Activated CD4-positive, alpha-beta T cell treated with anti-CD3 and anti-CD28 coated beads for 36 hours (primary cell): ENCODE results near the gene CRYBG2. TPM values are rescaled to one million over a fixed set of nuclear protein-coding genes. Genes with fewer than 3 reads are reported as not detected.

Source experiments
- ATAC-seq: fragments of 200-7000 bp; cut with Tn5 transposase; one replicate; pipeline ENCODE4 v1.10.0; 2021; ENCODE audit warnings: mild to moderate bottlenecking, moderate library complexity
- CTCF ChIA-PET: fragments of 350-600 bp; sonication (Branson Sonifier 250); formaldehyde crosslinking; loops from one replicate; lab custom pipeline; 2021; ENCODE audit warnings: antibody characterized with exemption; lab: Charles Lee
- POLR2A ChIA-PET: fragments of 350-600 bp; sonication (Branson Sonifier 250); formaldehyde crosslinking; loops from one replicate; lab custom pipeline; 2021; ENCODE audit warnings: antibody characterized with exemption, inconsistent platforms; lab: Charles Lee
- DNase-seq: peaks from one replicate; pipeline ENCODE4 v3.0.0-alpha.2; 2020
- H3K27ac Mint-ChIP-seq: one replicate; pipeline ENCODE4 v1.8.0; 2021; ENCODE audit warnings: mixed read lengths
- H3K27me3 Mint-ChIP-seq: one replicate; pipeline ENCODE4 v1.8.0; 2021; ENCODE audit warnings: mixed read lengths
- H3K36me3 Mint-ChIP-seq: one replicate; pipeline ENCODE4 v1.8.0; 2021; ENCODE audit warnings: low read depth, mixed read lengths
- H3K4me1 Mint-ChIP-seq: one replicate; pipeline ENCODE4 v1.8.0; 2021; ENCODE audit warnings: mixed read lengths
- H3K4me3 Mint-ChIP-seq: one replicate; pipeline ENCODE4 v1.8.0; 2021; ENCODE audit warnings: mild to moderate bottlenecking, moderate library complexity, mixed read lengths
- H3K9me3 Mint-ChIP-seq: one replicate; pipeline ENCODE4 v1.8.0; 2021; ENCODE audit warnings: low read depth, mixed read lengths
- intact Hi-C, 2 experiments: fragments of 100-400 bp; cut with DNase I in 1 of 2; cut with micrococcal nuclease in 1 of 2; formaldehyde crosslinking; loops; one replicate each; pipeline versions ENCODE4 v1.14.2 to v1.15.1; 2022 to 2024; cut with DNase I, micrococcal nuclease
- total RNA-seq, 2 experiments: library from RNA; stranded (reverse); gene quantifications; one replicate each; pipeline ENCODE4 v1.2.3, GENCODE V29; 2021

The CRYBG2 gene
- total RNA-seq, 2 experiments from 2014 or later: 1.5 to 1.6 TPM

GRCh38 chr1:26281091-26281958, 72.6 kb downstream of the CRYBG2 start:
- peak overlapping the region; percentile 78 for H3K4me3 Mint-ChIP-seq
- peaks cover 84% of the 10 kb centered on the region for H3K4me1 Mint-ChIP-seq
- no peak for ATAC-seq
- POLR2A ChIA-PET: interaction anchor here (0.5 kb wide), 1 partner anchor 1356 kb away, joined by 3 read pairs; no protein-coding TSS in a partner anchor
- H3K36me3 Mint-ChIP-seq: peaks cover 72% of the 10 kb centered on the region
- peak overlapping the region; percentile 48 for H3K27ac Mint-ChIP-seq
- peak; percentile 38 for DNase-seq
- CTCF ChIA-PET: interaction anchor here (0.5 to 17.6 kb wide), 4 partner anchors 9 to 109 kb away, joined by 3 to 399 read pairs (median 4); partner anchors contain the start of gene CD52
- no peaks in the 10 kb centered on the region for H3K9me3 Mint-ChIP-seq
- intact Hi-C loops: no loop called here
- no peaks in the 10 kb centered on the region for H3K27me3 Mint-ChIP-seq

GRCh38 chr1:26280333-26281042, 73.4 kb downstream of the CRYBG2 start:
- Mint-ChIP-seq H3K27me3 (no peaks in the 10 kb centered on the region), H3K36me3 (peaks cover 75% of the 10 kb centered on the region), H3K4me1 (peaks cover 84% of the 10 kb centered on the region), H3K9me3 (no peaks in the 10 kb centered on the region), H3K4me3 (peak overlapping the region; percentile 78), H3K27ac (peak overlapping the region; percentile 79)
- ChIA-PET CTCF (interaction anchor here (0.5 to 17.6 kb wide), 6 partner anchors 8 to 108 kb away, joined by 3 to 399 read pairs (median 6); partner anchors contain the start of gene CD52), POLR2A (interaction anchor here (0.5 to 0.7 kb wide), 2 partner anchors 143 to 1355 kb away, joined by 3 read pairs; no protein-coding TSS in a partner anchor)
- intact Hi-C loops: loop anchor here in 1 of 2 experiments (1.0 kb wide), 3 partner anchors 39 to 169 kb away; partner anchors contain the start of genes CEP85 and PDIK1L
- peak; percentile 47 for DNase-seq
- no peak for ATAC-seq

GRCh38 chr1:26279456-26280332, 74.2 kb downstream of the CRYBG2 start, which contains the start of gene SH3BGRL3:
TSS of gene SH3BGRL3 (plus strand) at chr1:26280086. CDS start at chr1:26280156, 70 bp downstream.
- peak; percentile 56 for ATAC-seq
- intact Hi-C loops: loop anchor here (1.0 to 5.0 kb wide), 8 partner anchors 27 to 303 kb away; partner anchors contain the start of genes CEP85 (in 1 of the 2), HMGN2 (in 1 of the 2), PDIK1L (in 1 of the 2) and UBXN11 (in 1 of the 2)
- CTCF ChIA-PET: interaction anchor here (0.6 to 17.6 kb wide), 7 partner anchors 9 to 1068 kb away, joined by 3 to 399 read pairs (median 9); partner anchors contain the start of gene CD52

GRCh38 chr1:26278724-26279455, 75.0 kb downstream of the CRYBG2 start:
- H3K4me1 Mint-ChIP-seq: peaks cover 82% of the 10 kb centered on the region
- no peaks in the 10 kb centered on the region for H3K27me3 Mint-ChIP-seq
- intact Hi-C loops: loop anchor here (1.0 to 5.0 kb wide), 5 partner anchors 27 to 303 kb away; partner anchors contain the start of genes HMGN2 (in 1 of the 2) and UBXN11 (in 1 of the 2)
- DNase-seq (peak; percentile 63), ATAC-seq (peak; percentile 7)
- ChIA-PET CTCF (interaction anchor here (0.6 to 17.6 kb wide), 8 partner anchors 10 to 1067 kb away, joined by 3 to 399 read pairs (median 6); partner anchors contain the start of gene CD52), POLR2A (interaction anchor here (0.8 to 1.0 kb wide), 3 partner anchors 10 to 40 kb away, joined by 3 read pairs; no protein-coding TSS in a partner anchor)
- peak overlapping the region; percentile 78 for H3K4me3 Mint-ChIP-seq
- no peaks in the 10 kb centered on the region for H3K9me3 Mint-ChIP-seq
- H3K36me3 Mint-ChIP-seq: peaks cover 70% of the 10 kb centered on the region
- peak overlapping the region; percentile 94 for H3K27ac Mint-ChIP-seq

More at GRCh38 chr1:26279456-26280332, 74.2 kb downstream of the CRYBG2 start, which contains the start of gene SH3BGRL3:
- Mint-ChIP-seq H3K27ac (peak within 1 kb of the TSS; percentile 94), H3K9me3 (no peaks in the 10 kb centered on the region), H3K4me3 (peak within 1 kb of the TSS; percentile 78), H3K36me3 (peaks cover 70% of the 10 kb centered on the region), H3K4me1 (peaks cover 82% of the 10 kb centered on the region), H3K27me3 (no peaks in the 10 kb centered on the region)
- DNase-seq: peak; percentile 92
- POLR2A ChIA-PET: interaction anchor here (0.8 to 1.0 kb wide), 3 partner anchors 9 to 39 kb away, joined by 3 read pairs; no protein-coding TSS in a partner anchor

GRCh38 chr1:26278303-26278702, 75.6 kb downstream of the CRYBG2 start:
- intact Hi-C loops: loop anchor here (2.0 to 5.0 kb wide), 4 partner anchors 84 to 304 kb away; partner anchors contain the start of gene HMGN2 (in 1 of the 2)
- peak overlapping the region; percentile 94 for H3K27ac Mint-ChIP-seq
- no peaks in the 10 kb centered on the region for H3K27me3 Mint-ChIP-seq
- H3K9me3 Mint-ChIP-seq: no peaks in the 10 kb centered on the region
- ChIA-PET CTCF (interaction anchor here (1.0 to 17.6 kb wide), 5 partner anchors 10 to 139 kb away, joined by 3 to 399 read pairs (median 4); partner anchors contain the start of gene CD52), POLR2A (no interaction called here)
- ATAC-seq (no peak), DNase-seq (peak; percentile 27)
- H3K4me3 Mint-ChIP-seq: peak overlapping the region; percentile 39
- H3K4me1 Mint-ChIP-seq: peaks cover 76% of the 10 kb centered on the region
- peaks cover 66% of the 10 kb centered on the region for H3K36me3 Mint-ChIP-seq

GRCh38 chr1:26277719-26278118, 76.2 kb downstream of the CRYBG2 start:
- ChIA-PET POLR2A (no interaction called here), CTCF (interaction anchor here (0.6 to 17.6 kb wide), 6 partner anchors 11 to 139 kb away, joined by 3 to 399 read pairs (median 4); partner anchors contain the start of gene CD52)
- H3K4me3 Mint-ChIP-seq: no peak overlapping the region
- no peaks in the 10 kb centered on the region for H3K9me3 Mint-ChIP-seq
- peaks cover 70% of the 10 kb centered on the region for H3K4me1 Mint-ChIP-seq
- intact Hi-C loops: loop anchor here (2.0 to 5.0 kb wide), 4 partner anchors 85 to 305 kb away; partner anchors contain the start of gene HMGN2 (in 1 of the 2)
- no peak for ATAC-seq
- H3K27ac Mint-ChIP-seq: peak overlapping the region; percentile 94
- H3K36me3 Mint-ChIP-seq: peaks cover 64% of the 10 kb centered on the region
- DNase-seq: no peak
- no peaks in the 10 kb centered on the region for H3K27me3 Mint-ChIP-seq

GRCh38 chr1:26277261-26277661, 76.7 kb downstream of the CRYBG2 start:
- peak overlapping the region; percentile 94 for H3K27ac Mint-ChIP-seq
- peaks cover 62% of the 10 kb centered on the region for H3K36me3 Mint-ChIP-seq
- no peaks in the 10 kb centered on the region for H3K9me3 Mint-ChIP-seq
- CTCF ChIA-PET: interaction anchor here (0.6 to 17.6 kb wide), 8 partner anchors 7 to 140 kb away, joined by 3 to 399 read pairs (median 5); partner anchors contain the start of genes CD52 and CEP85
- H3K4me1 Mint-ChIP-seq: peaks cover 65% of the 10 kb centered on the region
- H3K4me3 Mint-ChIP-seq: no peak overlapping the region
- no peak for ATAC-seq
- no peaks in the 10 kb centered on the region for H3K27me3 Mint-ChIP-seq
- intact Hi-C loops: loop anchor here (5.0 kb wide), 3 partner anchors 85 to 305 kb away; no protein-coding TSS in a partner anchor
- DNase-seq: no peak
- POLR2A ChIA-PET: interaction anchor here (1.4 kb wide), 1 partner anchor 31 kb away, joined by 3 read pairs; no protein-coding TSS in a partner anchor

- ChIA-PET CTCF (interaction anchor here (0.6 to 17.6 kb wide), 17 partner anchors 8 to 273 kb away, joined by 3 to 399 read pairs (median 6); partner anchors contain the start of genes CD52, CEP85 and DHDDS), POLR2A (interaction anchor here (1.0 to 1.4 kb wide), 3 partner anchors 13 to 42 kb away, joined by 3 to 4 read pairs (median 3); no protein-coding TSS in a partner anchor)
- H3K36me3 Mint-ChIP-seq: peaks cover 61% of the 10 kb centered on the region
- H3K27me3 Mint-ChIP-seq: no peaks in the 10 kb centered on the region
- no peak for DNase-seq
- H3K27ac Mint-ChIP-seq: peak overlapping the region; percentile 94
- ATAC-seq: no peak
- peak overlapping the region; percentile 27 for H3K4me3 Mint-ChIP-seq
- H3K4me1 Mint-ChIP-seq: peaks cover 59% of the 10 kb centered on the region
- H3K9me3 Mint-ChIP-seq: no peaks in the 10 kb centered on the region
- intact Hi-C loops: loop anchor here (1.0 to 5.0 kb wide), 4 partner anchors 12 to 306 kb away; no protein-coding TSS in a partner anchor
Measured at GRCh38 chr1:26276432-26276838, 77.5 kb downstream of the CRYBG2 start.
